GM12874 (cell line): ENCODE measurements around the gene SSTR4.

Experiments
- TF ChIP-seq, protein P1 (sequence below): IDR thresholded peaks from 2 replicates; pipeline ENCODE4 v1.5.1; 2011; ENCODE audit warnings: low read depth, mild to moderate bottlenecking, control low read depth, low read length, moderate library complexity; ENCODE audit not compliant: insufficient read depth

Gene SSTR4

DNA sequence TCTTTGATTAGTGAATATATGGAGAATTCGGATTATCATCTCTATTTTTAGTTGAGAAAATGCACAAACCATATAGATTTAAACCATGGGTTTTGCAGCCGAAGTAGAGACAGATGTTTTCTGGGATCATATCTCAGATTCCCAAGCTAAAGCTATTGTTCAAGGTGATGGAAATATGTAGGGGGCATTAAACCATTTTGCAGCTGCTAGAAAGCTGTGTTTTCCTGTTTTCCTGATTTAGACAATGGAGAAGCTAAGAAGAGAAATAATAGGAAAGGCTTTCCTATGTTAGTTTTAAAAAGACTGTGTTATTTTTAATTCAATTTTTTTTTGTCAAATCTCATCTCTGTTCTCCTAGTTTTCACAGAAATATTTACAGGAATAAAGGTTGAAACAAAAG is 44.8 kb downstream of the SSTR4 start:
- TF ChIP-seq, protein P1, sequence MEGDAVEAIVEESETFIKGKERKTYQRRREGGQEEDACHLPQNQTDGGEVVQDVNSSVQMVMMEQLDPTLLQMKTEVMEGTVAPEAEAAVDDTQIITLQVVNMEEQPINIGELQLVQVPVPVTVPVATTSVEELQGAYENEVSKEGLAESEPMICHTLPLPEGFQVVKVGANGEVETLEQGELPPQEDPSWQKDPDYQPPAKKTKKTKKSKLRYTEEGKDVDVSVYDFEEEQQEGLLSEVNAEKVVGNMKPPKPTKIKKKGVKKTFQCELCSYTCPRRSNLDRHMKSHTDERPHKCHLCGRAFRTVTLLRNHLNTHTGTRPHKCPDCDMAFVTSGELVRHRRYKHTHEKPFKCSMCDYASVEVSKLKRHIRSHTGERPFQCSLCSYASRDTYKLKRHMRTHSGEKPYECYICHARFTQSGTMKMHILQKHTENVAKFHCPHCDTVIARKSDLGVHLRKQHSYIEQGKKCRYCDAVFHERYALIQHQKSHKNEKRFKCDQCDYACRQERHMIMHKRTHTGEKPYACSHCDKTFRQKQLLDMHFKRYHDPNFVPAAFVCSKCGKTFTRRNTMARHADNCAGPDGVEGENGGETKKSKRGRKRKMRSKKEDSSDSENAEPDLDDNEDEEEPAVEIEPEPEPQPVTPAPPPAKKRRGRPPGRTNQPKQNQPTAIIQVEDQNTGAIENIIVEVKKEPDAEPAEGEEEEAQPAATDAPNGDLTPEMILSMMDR, result no peak

DNA sequence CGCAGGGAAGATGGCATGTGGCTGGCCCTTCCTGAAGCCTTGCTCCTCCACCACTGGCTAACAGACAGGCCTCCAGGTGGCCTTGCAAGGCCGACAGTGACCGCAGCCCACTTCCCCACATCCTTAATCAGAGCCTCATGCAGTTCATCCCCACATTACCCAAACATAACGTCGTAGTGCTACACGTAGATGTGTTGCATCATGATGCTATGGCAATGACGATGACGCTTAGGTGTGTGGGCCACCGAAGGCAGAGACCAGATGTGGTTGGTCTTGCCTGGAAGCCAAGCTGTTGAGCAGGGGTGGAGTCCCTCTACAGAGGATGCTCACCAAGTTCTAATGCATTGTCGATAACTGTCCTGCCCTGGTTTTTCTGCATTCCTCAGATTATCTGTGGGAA is 45.4 kb downstream of the SSTR4 start:
- TF ChIP-seq, protein P1, result no peak

DNA sequence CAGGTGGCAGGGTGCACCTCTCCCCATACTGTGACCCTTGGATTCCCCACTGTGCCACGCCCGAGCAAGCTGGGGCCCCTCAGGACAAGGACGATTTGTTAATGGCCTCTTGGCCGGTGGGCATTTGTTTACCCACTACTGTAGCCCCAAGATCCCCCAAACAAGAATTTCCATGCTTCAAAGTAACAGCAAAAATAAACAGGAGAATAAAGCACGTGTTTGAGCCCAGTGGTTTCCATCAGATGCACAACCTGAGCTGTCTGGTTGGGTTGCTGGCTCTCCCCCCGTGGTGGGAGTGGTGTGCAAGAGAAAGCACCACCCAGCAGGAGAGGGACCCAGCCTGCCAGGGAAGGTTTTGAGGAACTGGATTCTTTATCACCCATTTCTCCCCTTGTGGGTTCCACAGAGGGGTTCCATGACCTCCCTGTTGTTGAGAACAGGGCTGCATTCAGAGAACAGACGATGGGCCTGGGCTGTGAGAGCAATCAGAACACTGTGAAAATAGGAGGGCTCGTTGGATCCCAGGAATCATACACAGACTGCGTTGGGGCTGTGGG is 46.2 kb downstream of the SSTR4 start:
- TF ChIP-seq, protein P1, result no peak

DNA sequence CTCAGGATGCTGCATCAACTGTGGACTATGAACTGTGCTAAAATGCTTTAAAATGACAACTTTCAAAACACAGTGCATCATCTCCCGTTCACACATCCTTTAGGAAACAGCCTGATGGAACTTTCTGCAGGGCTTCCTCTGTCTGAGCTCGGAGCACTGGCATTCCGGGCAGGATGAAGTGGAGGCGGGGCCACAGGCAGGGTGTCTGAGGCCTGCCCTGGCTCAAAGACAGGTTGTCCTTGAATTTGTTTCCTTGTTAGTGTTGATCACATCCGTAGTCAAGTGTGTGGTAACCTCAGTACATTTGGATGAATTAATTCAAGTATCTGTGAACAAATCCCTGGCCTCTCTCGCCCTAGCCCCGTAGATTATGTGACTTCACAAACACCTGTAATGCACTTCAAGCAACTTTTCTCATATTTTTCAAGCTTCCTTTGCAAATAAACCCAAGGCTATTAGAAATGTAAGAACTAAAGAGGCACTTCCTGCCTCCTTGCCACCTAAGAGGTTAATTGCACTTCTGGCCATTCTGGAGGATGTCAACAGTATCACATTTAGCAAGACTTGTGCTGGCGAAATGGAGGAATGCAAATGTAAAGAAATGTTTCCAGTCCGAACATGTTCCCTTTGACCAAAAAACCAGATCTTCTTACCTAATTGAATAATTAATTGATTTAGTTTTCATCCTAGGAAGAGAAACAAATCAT is 47.9 kb downstream of the SSTR4 start:
- TF ChIP-seq, protein P1, result no peak

DNA sequence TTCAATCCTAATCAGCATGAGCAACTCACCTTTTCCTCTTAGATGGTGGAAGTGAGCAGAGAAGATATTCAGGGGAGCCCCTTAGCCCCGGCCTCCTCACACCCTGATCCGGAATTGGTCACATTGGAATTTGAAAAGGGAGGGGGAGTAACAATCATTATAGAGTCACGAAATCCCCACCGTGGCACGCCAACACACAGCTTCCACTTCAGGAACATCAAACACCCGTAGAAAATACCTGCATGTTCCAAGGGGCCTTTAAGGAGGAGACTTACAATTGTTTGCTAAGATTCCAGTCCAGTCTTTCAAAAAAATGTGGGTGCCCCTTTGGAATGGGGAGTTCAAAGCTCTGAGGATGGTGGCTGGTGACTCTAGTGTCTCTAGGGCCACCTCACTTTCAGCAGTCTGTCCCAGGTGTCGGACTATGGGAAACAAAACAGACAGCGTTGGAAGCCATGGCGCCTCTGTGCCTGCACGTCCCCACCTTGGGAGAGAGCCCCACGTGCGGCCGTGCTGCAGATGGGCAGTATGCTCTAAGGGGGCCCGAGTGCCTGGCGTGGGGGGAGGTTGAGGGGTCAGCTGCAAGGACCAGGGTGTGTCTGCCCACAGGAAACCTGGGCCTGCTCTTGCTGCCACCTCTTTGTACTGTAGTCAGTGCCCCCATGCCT is 48.6 kb downstream of the SSTR4 start:
- TF ChIP-seq, protein P1, result no peak

DNA sequence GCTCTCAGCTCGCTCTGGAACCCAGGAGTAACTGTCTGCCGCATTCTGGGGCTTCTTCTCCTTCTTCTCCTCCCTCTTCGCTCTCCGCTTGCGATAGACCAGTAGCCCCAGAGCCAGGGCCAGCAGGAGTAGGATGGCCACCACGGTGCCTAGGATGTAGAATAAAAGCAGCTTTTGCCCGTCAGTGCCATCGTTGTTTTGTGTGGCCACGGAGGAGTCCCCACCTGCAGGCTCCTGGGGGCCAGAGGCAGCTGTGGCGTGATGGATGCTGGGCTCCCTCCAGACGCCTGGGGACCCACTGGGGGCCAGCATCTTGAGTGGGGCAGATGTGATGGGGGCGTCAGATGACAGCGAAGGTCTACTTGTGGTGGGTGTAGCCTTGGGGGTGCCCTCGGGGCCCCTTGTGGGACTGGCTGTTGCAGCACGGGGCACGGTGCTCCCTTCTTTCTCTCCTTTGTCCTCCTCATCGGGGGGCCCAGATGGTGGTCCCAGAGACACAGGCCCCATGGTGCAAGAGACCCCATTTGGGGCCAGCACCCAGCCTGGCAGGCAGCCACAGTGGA is 49.3 kb downstream of the SSTR4 start:
- TF ChIP-seq, protein P1, result no peak

DNA sequence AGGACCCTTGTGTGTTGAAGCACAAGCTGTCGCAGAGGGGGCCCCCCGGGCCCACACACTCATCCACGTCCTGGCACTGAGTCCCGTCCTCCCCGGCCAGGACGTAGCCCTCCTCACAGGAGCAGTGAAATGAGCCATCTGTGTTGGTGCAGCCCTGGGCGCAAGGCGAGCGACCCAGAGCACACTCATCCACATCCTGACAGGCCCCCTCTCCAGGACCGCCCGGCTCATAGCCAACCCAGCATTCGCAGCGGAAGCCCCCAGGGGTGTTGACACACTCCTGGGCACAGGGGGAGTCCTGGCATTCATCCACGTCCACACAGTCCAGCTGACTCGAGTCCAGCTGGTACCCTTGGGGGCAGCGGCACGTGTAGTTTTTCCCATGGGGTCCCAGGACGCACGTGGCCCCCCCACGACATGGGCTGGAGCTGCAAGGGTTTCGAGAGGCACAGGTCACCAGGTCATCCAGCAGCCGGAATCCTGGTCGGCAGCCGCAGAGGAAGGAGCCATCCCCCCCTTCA is 49.8 kb downstream of the SSTR4 start:
- TF ChIP-seq, protein P1, result no peak
